Measurements from ENCODE around the gene CNTROB. TPM values are rescaled to one million over a fixed set of nuclear protein-coding genes. Genes with fewer than 3 reads are reported as not detected.
A peak's percentile ranks its signal among the peaks of the same experiment; 100 is the strongest.

Gene CNTROB
- total and polyA plus RNA-seq, 2 of the 4 experiments (the other 2 are of a cell fraction), result 12.7 to 26.4 TPM

GRCh38 chr17:7882629-7883028 is 49.4 kb upstream of the CNTROB start:
- H2AK9ac ChIP-seq (replicated peaks; ENCODE audit: low read depth, low read length, poor library complexity), result no peak overlapping the region
- H3K23ac ChIP-seq (ENCODE audit: low read depth, low read length), result peak overlapping the region; percentile 34; the same call in 1 of the 2 replicates
- peak overlapping the region; percentile 48 for H3K4me2 ChIP-seq (ENCODE audit: low read depth, low read length)
- H2BK20ac ChIP-seq (ENCODE audit: low read depth, low read length), result no peak overlapping the region
- peak overlapping the region; percentile 30; the same call in 1 of the 2 replicates for H3K4ac ChIP-seq (ENCODE audit: low read depth, low read length)
- intact Hi-C loops (cut with micrococcal nuclease) (no loop called here), in situ Hi-C loops (cut with MboI; ENCODE audit: low sequenced_read_pairs) (no loop called here), dilution Hi-C loops (cut with HindIII; ENCODE audit: low sequenced_read_pairs, unreplicated experiment) (no loop called here)
- ATAC-seq (ENCODE audit: low read depth) (no peak), DNase-seq (no peak)
- H3K36me3 ChIP-seq (ENCODE audit: control insufficient read depth, insufficient read depth, low read length), result peaks cover 17% of the 10 kb centered on the region
- ChIA-PET POLR2A (ENCODE audit: unreplicated experiment) (no interaction called here), CTCF (no interaction called here)
- no peak overlapping the region for H2BK120ac ChIP-seq (ENCODE audit: low read depth, low read length)
- H3K4me1 ChIP-seq (ENCODE audit: control insufficient read depth, insufficient read depth, low read length), result peaks cover 8% of the 10 kb centered on the region
- H3K79me1 ChIP-seq (ENCODE audit: low read depth in 1 of 2, low read length in 2 of 2), result peaks cover 4 to 38% of the 10 kb centered on the region in 2 experiments; a peak in 3 of 4 replicates
- no peak overlapping the region for H2BK15ac ChIP-seq (ENCODE audit: low read depth, low read length)
- H3K9me3 ChIP-seq (ENCODE audit: control insufficient read depth, insufficient read depth, low read length), result no peaks in the 10 kb centered on the region
- no peak overlapping the region for H3K4me3 ChIP-seq (ENCODE audit: insufficient read depth, low read depth, low read length)
- no peak overlapping the region for H3K56ac ChIP-seq (ENCODE audit: extremely low read depth, insufficient read depth, low read length)
- H3K9ac ChIP-seq (ENCODE audit: low read depth, low read length), result peak overlapping the region; percentile 15; the same call in 1 of the 2 replicates
- WGBS, 2 experiments (ENCODE audit: extremely low coverage in 2 of 2, insufficient read length in 1 of 2), result no CpG with 5 or more reads among the region's 3 CpGs
- H3K27ac ChIP-seq (ENCODE audit: insufficient read depth, low read length), result peak overlapping the region; percentile 49; the same call in 1 of the 2 replicates
- peak overlapping the region; percentile 15; the same call in 1 of the 2 replicates for H4K5ac ChIP-seq (ENCODE audit: low read depth, low read length)
- 0 out of 2 replicates have a peak overlapping the region, but pooled peaks have one; percentile 2 for H3K14ac ChIP-seq (replicated peaks; ENCODE audit: low read depth, low read length)
- H3K18ac ChIP-seq (ENCODE audit: low read depth, low read length), result no peak overlapping the region; the same call in 1 of the 2 replicates
- TF ChIP-seq BHLHE40 (IDR thresholded peaks at IDR 0.05; ENCODE audit: low read depth, low read length) (no peak), NFE2L2 (IDR thresholded peaks at IDR 0.05; ENCODE audit: low read depth, low read length) (no peak), USF2 (IDR thresholded peaks at IDR 0.05; ENCODE audit: low read depth, low read length) (no peak), CTCF (conservative IDR thresholded peaks at IDR 0.05; ENCODE audit: low read depth, low read length) (no peak), MAFK (IDR thresholded peaks at IDR 0.05; ENCODE audit: low read depth, low read length) (no peak), MAZ (IDR thresholded peaks at IDR 0.05; ENCODE audit: borderline replicate concordance, low read depth, low read length) (no peak), FOS (IDR thresholded peaks at IDR 0.05; ENCODE audit: low read depth, low read length) (no peak), RFX5 (IDR thresholded peaks at IDR 0.05; ENCODE audit: low read depth, low read length) (no peak), POLR2A (IDR thresholded peaks at IDR 0.05; ENCODE audit: low read depth, low read length) (no peak), RCOR1 (IDR thresholded peaks at IDR 0.05; ENCODE audit: insufficient replicate concordance, low read length) (no peak), MXI1 (IDR thresholded peaks at IDR 0.05; ENCODE audit: borderline replicate concordance, low read depth, low read length) (no peak)
- no peak overlapping the region for H2AK5ac ChIP-seq (ENCODE audit: low read depth, low read length)
- no peak overlapping the region for H2AFZ ChIP-seq (replicated peaks; ENCODE audit: low read length, poor library complexity)
- H3K27me3 ChIP-seq (ENCODE audit: control insufficient read depth, insufficient read depth, low read length), result no peaks in the 10 kb centered on the region
- no peak overlapping the region for H2BK5ac ChIP-seq (ENCODE audit: low read depth, low read length, poor library complexity, severe bottlenecking)
- H4K8ac ChIP-seq (ENCODE audit: low read depth in 2 of 2, low read length in 2 of 2), result peak overlapping the region; percentile 7 to 49; a peak in 1 of 4 replicates
- peaks cover 5% of the 10 kb centered on the region; the same call in 1 of the 2 replicates for H3K9me1 ChIP-seq (ENCODE audit: insufficient read depth, low read length)
- H4K20me1 ChIP-seq (ENCODE audit: insufficient read depth, low read length), result no peaks in the 10 kb centered on the region
- no TSS peak for BruUV-seq (replicated peaks)
- no peak overlapping the region for H4K91ac ChIP-seq (ENCODE audit: insufficient read depth, low read depth, low read length)
